ENCODE measurements around the gene AUTS2. TPM values are rescaled to one million over a fixed set of nuclear protein-coding genes. Genes with fewer than 3 reads are reported as not detected.

Gene AUTS2
- total and polyA plus RNA-seq, 2 experiments from 2014 or later: 32.0 to 91.0 TPM

GRCh38 chr7:69982197-69982596 is 383.9 kb downstream of the AUTS2 start:
- Histone ChIP-seq H3K4me2 (no peak overlapping the region), H3K4me1 (ENCODE audit: insufficient read depth) (no peaks in the 10 kb centered on the region; the same call in 1 of the 2 replicates), H3K27me3 (ENCODE audit: insufficient read depth) (no peaks in the 10 kb centered on the region), H3K36me3 (ENCODE audit: insufficient read depth) (no peaks in the 10 kb centered on the region), H3K4me3 (no peak overlapping the region), H3K79me2 (replicated peaks; ENCODE audit: insufficient read depth) (no peaks in the 10 kb centered on the region), H4K20me1 (replicated peaks; ENCODE audit: insufficient read depth) (no peaks in the 10 kb centered on the region), H3K27ac (ENCODE audit: low read depth) (no peak overlapping the region), H3K9me2 (ENCODE audit: insufficient read depth) (no peaks in the 10 kb centered on the region), H3F3A (replicated peaks; ENCODE audit: low read depth) (no peaks in the 10 kb centered on the region), H2AFZ (no peak overlapping the region)
- ATAC-seq: peak; percentile 91
- H3K4me3 Mint-ChIP-seq: no peak overlapping the region
- peak; percentile 44 for DNase-seq (ENCODE audit: low spot score)
- peak overlapping the region; percentile 13; the same call in 1 of the 2 replicates for H3K27ac Mint-ChIP-seq
- H3K27me3 Mint-ChIP-seq (ENCODE audit: insufficient read depth, low read depth, poor library complexity): peaks cover 3% of the 10 kb centered on the region
- H3K9me3 Mint-ChIP-seq: no peaks in the 10 kb centered on the region; the same call in 2 of the 3 replicates
- no peaks in the 10 kb centered on the region for H3K36me3 Mint-ChIP-seq (ENCODE audit: low read depth)
- no peak for TF ChIP-seq EZH2phosphoT487 (IDR thresholded peaks at IDR 0.05; ENCODE audit: unreplicated experiment)
- TF ChIP-seq, protein P1, sequence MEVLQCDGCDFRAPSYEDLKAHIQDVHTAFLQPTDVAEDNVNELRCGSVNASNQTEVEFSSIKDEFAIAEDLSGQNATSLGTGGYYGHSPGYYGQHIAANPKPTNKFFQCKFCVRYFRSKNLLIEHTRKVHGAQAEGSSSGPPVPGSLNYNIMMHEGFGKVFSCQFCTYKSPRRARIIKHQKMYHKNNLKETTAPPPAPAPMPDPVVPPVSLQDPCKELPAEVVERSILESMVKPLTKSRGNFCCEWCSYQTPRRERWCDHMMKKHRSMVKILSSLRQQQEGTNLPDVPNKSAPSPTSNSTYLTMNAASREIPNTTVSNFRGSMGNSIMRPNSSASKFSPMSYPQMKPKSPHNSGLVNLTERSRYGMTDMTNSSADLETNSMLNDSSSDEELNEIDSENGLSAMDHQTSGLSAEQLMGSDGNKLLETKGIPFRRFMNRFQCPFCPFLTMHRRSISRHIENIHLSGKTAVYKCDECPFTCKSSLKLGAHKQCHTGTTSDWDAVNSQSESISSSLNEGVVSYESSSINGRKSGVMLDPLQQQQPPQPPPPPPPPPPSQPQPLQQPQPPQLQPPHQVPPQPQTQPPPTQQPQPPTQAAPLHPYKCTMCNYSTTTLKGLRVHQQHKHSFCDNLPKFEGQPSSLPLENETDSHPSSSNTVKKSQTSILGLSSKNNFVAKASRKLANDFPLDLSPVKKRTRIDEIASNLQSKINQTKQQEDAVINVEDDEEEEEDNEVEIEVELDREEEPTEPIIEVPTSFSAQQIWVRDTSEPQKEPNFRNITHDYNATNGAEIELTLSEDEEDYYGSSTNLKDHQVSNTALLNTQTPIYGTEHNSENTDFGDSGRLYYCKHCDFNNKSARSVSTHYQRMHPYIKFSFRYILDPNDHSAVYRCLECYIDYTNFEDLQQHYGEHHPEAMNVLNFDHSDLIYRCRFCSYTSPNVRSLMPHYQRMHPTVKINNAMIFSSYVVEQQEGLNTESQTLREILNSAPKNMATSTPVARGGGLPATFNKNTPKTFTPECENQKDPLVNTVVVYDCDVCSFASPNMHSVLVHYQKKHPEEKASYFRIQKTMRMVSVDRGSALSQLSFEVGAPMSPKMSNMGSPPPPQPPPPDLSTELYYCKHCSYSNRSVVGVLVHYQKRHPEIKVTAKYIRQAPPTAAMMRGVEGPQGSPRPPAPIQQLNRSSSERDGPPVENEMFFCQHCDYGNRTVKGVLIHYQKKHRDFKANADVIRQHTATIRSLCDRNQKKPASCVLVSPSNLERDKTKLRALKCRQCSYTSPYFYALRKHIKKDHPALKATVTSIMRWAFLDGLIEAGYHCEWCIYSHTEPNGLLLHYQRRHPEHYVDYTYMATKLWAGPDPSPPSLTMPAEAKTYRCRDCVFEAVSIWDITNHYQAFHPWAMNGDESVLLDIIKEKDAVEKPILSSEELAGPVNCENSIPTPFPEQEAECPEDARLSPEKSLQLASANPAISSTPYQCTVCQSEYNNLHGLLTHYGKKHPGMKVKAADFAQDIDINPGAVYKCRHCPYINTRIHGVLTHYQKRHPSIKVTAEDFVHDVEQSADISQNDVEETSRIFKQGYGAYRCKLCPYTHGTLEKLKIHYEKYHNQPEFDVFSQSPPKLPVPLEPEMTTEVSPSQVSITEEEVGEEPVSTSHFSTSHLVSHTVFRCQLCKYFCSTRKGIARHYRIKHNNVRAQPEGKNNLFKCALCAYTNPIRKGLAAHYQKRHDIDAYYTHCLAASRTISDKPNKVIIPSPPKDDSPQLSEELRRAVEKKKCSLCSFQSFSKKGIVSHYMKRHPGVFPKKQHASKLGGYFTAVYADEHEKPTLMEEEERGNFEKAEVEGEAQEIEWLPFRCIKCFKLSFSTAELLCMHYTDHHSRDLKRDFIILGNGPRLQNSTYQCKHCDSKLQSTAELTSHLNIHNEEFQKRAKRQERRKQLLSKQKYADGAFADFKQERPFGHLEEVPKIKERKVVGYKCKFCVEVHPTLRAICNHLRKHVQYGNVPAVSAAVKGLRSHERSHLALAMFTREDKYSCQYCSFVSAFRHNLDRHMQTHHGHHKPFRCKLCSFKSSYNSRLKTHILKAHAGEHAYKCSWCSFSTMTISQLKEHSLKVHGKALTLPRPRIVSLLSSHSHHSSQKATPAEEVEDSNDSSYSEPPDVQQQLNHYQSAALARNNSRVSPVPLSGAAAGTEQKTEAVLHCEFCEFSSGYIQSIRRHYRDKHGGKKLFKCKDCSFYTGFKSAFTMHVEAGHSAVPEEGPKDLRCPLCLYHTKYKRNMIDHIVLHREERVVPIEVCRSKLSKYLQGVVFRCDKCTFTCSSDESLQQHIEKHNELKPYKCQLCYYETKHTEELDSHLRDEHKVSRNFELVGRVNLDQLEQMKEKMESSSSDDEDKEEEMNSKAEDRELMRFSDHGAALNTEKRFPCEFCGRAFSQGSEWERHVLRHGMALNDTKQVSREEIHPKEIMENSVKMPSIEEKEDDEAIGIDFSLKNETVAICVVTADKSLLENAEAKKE (CRISPR knock-in tag; IDR thresholded peaks at IDR 0.05): no peak
- H3K4me1 Mint-ChIP-seq: peaks cover 10% of the 10 kb centered on the region; the same call in 2 of the 3 replicates

- H3K27me3 Mint-ChIP-seq (ENCODE audit: insufficient read depth, low read depth, poor library complexity): peaks cover 5% of the 10 kb centered on the region
- Histone ChIP-seq H3K27ac (ENCODE audit: low read depth) (no peak overlapping the region), H3K4me1 (ENCODE audit: insufficient read depth) (no peaks in the 10 kb centered on the region), H2AFZ (no peak overlapping the region), H3F3A (replicated peaks; ENCODE audit: low read depth) (no peaks in the 10 kb centered on the region), H3K4me2 (no peak overlapping the region), H4K20me1 (replicated peaks; ENCODE audit: insufficient read depth) (no peaks in the 10 kb centered on the region), H3K36me3 (ENCODE audit: insufficient read depth) (0 out of 2 replicates have a peak, but pooled peaks cover 3% of the 10 kb centered on the region), H3K4me3 (no peak overlapping the region), H3K9me2 (ENCODE audit: insufficient read depth) (0 out of 2 replicates have a peak, but pooled peaks cover 5% of the 10 kb centered on the region), H3K27me3 (ENCODE audit: insufficient read depth) (no peaks in the 10 kb centered on the region), H3K79me2 (replicated peaks; ENCODE audit: insufficient read depth) (no peaks in the 10 kb centered on the region)
- ATAC-seq (no peak), DNase-seq (ENCODE audit: low spot score) (no peak)
- peaks cover 5% of the 10 kb centered on the region for H3K36me3 Mint-ChIP-seq (ENCODE audit: low read depth)
- H3K27ac Mint-ChIP-seq: no peak overlapping the region
- H3K4me3 Mint-ChIP-seq: no peak overlapping the region
- peaks cover 7% of the 10 kb centered on the region for H3K9me3 Mint-ChIP-seq
- H3K4me1 Mint-ChIP-seq: no peaks in the 10 kb centered on the region
- TF ChIP-seq JUNB (IDR thresholded peaks at IDR 0.05; ENCODE audit: unreplicated experiment): no peak
- TF ChIP-seq ETS1 (IDR thresholded peaks at IDR 0.05): no peak
- TF ChIP-seq, protein P1 (CRISPR knock-in tag; IDR thresholded peaks at IDR 0.05): no peak
- no peak for TF ChIP-seq EZH2 (IDR thresholded peaks at IDR 0.05; ENCODE audit: low read depth, unreplicated experiment)
Measured at GRCh38 chr7:69989551-69989950, 391.3 kb downstream of the AUTS2 start.

All from GM23338 (cell line).